ENCODE measurements around the gene CNTRL.
"Not testable (repeated sequence)": the region's sequence is repeated elsewhere in the genome, so short reads cannot be mapped to it uniquely, and the experiment has no call there.

Gene CNTRL

GRCh38 chr9:121123816-121124535, 49.2 kb downstream of the CNTRL start:
- H3K27me3 ChIP-seq: no peaks in the 10 kb centered on the region
- H4K20me1 ChIP-seq: no peaks in the 10 kb centered on the region
- H3K4me3 ChIP-seq: no peak overlapping the region
- no peak overlapping the region for H3K9ac ChIP-seq
- TF ChIP-seq Cebpa-rat (IDR thresholded peaks at IDR 0.05): no peak
- H3K9me3 ChIP-seq: peaks cover 11% of the 10 kb centered on the region
- H3K36me3 ChIP-seq: peaks cover 47% of the 10 kb centered on the region
- H3K27ac ChIP-seq: no peak overlapping the region
- H3K4me1 ChIP-seq: peaks cover 26% of the 10 kb centered on the region
- no peak overlapping the region for H3K4me2 ChIP-seq

- H3K9me3 ChIP-seq: peaks cover 11% of the 10 kb centered on the region
Measured at GRCh38 chr9:121125590-121125989, 50.8 kb downstream of the CNTRL start.

GRCh38 chr9:121129384-121129783, 54.6 kb downstream of the CNTRL start:
- peaks cover 61% of the 10 kb centered on the region for H3K36me3 ChIP-seq
- H4K20me1 ChIP-seq, H3K9ac ChIP-seq, H3K27me3 ChIP-seq, H3K4me1 ChIP-seq, H3K4me2 ChIP-seq, H3K4me3 ChIP-seq, H3K27ac ChIP-seq: not testable (repeated sequence)
- H3K9me3 ChIP-seq: peaks cover 11% of the 10 kb centered on the region

More at GRCh38 chr9:121125590-121125989, 50.8 kb downstream of the CNTRL start:
- peaks cover 42% of the 10 kb centered on the region for H3K36me3 ChIP-seq
- H3K4me2 ChIP-seq: no peak overlapping the region
- H4K20me1 ChIP-seq: no peaks in the 10 kb centered on the region
- peaks cover 22% of the 10 kb centered on the region for H3K4me1 ChIP-seq
- no peaks in the 10 kb centered on the region for H3K27me3 ChIP-seq
- no peak for TF ChIP-seq Cebpa-rat (IDR thresholded peaks at IDR 0.05)
- no peak overlapping the region for H3K27ac ChIP-seq
- no peak overlapping the region for H3K4me3 ChIP-seq
- no peak overlapping the region for H3K9ac ChIP-seq

- peaks cover 67% of the 10 kb centered on the region for H3K36me3 ChIP-seq
- no peak overlapping the region for H3K27ac ChIP-seq
- no peak overlapping the region for H3K4me2 ChIP-seq
- H4K20me1 ChIP-seq: peaks cover 21% of the 10 kb centered on the region; the same call in 1 of the 2 replicates
- no peak overlapping the region for H3K4me3 ChIP-seq
- no peaks in the 10 kb centered on the region for H3K9me3 ChIP-seq
- no peak for TF ChIP-seq Cebpa-rat (IDR thresholded peaks at IDR 0.05)
- H3K9ac ChIP-seq: no peak overlapping the region
- H3K27me3 ChIP-seq: no peaks in the 10 kb centered on the region
- no peaks in the 10 kb centered on the region for H3K4me1 ChIP-seq
Measured at GRCh38 chr9:121133104-121133816, 58.5 kb downstream of the CNTRL start.

GRCh38 chr9:121135642-121136041, 60.9 kb downstream of the CNTRL start:
- peaks cover 21% of the 10 kb centered on the region; the same call in 1 of the 2 replicates for H4K20me1 ChIP-seq
- H3K27me3 ChIP-seq: no peaks in the 10 kb centered on the region
- H3K4me1 ChIP-seq: no peaks in the 10 kb centered on the region
- H3K9me3 ChIP-seq: no peaks in the 10 kb centered on the region
- H3K9ac ChIP-seq: no peak overlapping the region
- H3K4me3 ChIP-seq: no peak overlapping the region
- H3K36me3 ChIP-seq: peaks cover 87% of the 10 kb centered on the region
- no peak for TF ChIP-seq Cebpa-rat (IDR thresholded peaks at IDR 0.05)
- H3K4me2 ChIP-seq: no peak overlapping the region
- H3K27ac ChIP-seq: no peak overlapping the region

- no peaks in the 10 kb centered on the region for H3K4me1 ChIP-seq
- no peak overlapping the region for H3K27ac ChIP-seq
- H3K9me3 ChIP-seq: no peaks in the 10 kb centered on the region
- H3K36me3 ChIP-seq: peaks cover 98% of the 10 kb centered on the region
- H4K20me1 ChIP-seq: peaks cover 13% of the 10 kb centered on the region; the same call in 1 of the 2 replicates
- H3K9ac ChIP-seq: no peak overlapping the region
- TF ChIP-seq Cebpa-rat (IDR thresholded peaks at IDR 0.05): no peak
- no peak overlapping the region for H3K4me2 ChIP-seq
- no peak overlapping the region for H3K4me3 ChIP-seq
- H3K27me3 ChIP-seq: no peaks in the 10 kb centered on the region
Measured at GRCh38 chr9:121138561-121138960, 63.8 kb downstream of the CNTRL start.

GRCh38 chr9:121138973-121139372, 64.2 kb downstream of the CNTRL start:
- H3K4me3 ChIP-seq: no peak overlapping the region
- 0 out of 2 replicates have a peak, but pooled peaks cover 12% of the 10 kb centered on the region for H4K20me1 ChIP-seq
- no peak overlapping the region for H3K4me2 ChIP-seq
- peaks cover 98% of the 10 kb centered on the region for H3K36me3 ChIP-seq
- H3K27me3 ChIP-seq: no peaks in the 10 kb centered on the region
- no peaks in the 10 kb centered on the region for H3K9me3 ChIP-seq
- no peak overlapping the region for H3K9ac ChIP-seq
- no peak for TF ChIP-seq Cebpa-rat (IDR thresholded peaks at IDR 0.05)
- H3K27ac ChIP-seq: no peak overlapping the region
- no peaks in the 10 kb centered on the region for H3K4me1 ChIP-seq

GRCh38 chr9:121140162-121140561, 65.4 kb downstream of the CNTRL start:
- Histone ChIP-seq H3K36me3 (peaks cover 98% of the 10 kb centered on the region), H3K4me1 (no peaks in the 10 kb centered on the region), H3K9ac (no peak overlapping the region), H4K20me1 (0 out of 2 replicates have a peak, but pooled peaks cover 9% of the 10 kb centered on the region), H3K27me3 (no peaks in the 10 kb centered on the region), H3K4me3 (no peak overlapping the region), H3K4me2 (no peak overlapping the region), H3K9me3 (no peaks in the 10 kb centered on the region), H3K27ac (no peak overlapping the region)
- no peak for TF ChIP-seq Cebpa-rat (IDR thresholded peaks at IDR 0.05)

GRCh38 chr9:121141306-121141705, 66.6 kb downstream of the CNTRL start:
- Histone ChIP-seq H3K27me3 (no peaks in the 10 kb centered on the region), H3K9me3 (no peaks in the 10 kb centered on the region), H3K9ac (no peak overlapping the region), H3K4me3 (no peak overlapping the region), H3K4me2 (no peak overlapping the region), H3K27ac (no peak overlapping the region), H4K20me1 (no peaks in the 10 kb centered on the region), H3K4me1 (no peaks in the 10 kb centered on the region), H3K36me3 (peaks cover 98% of the 10 kb centered on the region)
- no peak for TF ChIP-seq Cebpa-rat (IDR thresholded peaks at IDR 0.05)

GRCh38 chr9:121141706-121142105, 67.0 kb downstream of the CNTRL start:
- H3K9ac ChIP-seq: no peak overlapping the region
- no peak overlapping the region for H3K4me2 ChIP-seq
- TF ChIP-seq Cebpa-rat (IDR thresholded peaks at IDR 0.05): no peak
- no peak overlapping the region for H3K27ac ChIP-seq
- H3K4me1 ChIP-seq: no peaks in the 10 kb centered on the region
- H3K36me3 ChIP-seq: peaks cover 98% of the 10 kb centered on the region
- no peaks in the 10 kb centered on the region for H3K27me3 ChIP-seq
- no peak overlapping the region for H3K4me3 ChIP-seq
- no peaks in the 10 kb centered on the region for H4K20me1 ChIP-seq
- no peaks in the 10 kb centered on the region for H3K9me3 ChIP-seq

Measured in BLaER1 (cell line).